ENCODE measurements around the gene UNC119. TPM values are rescaled to one million over a fixed set of nuclear protein-coding genes. Genes with fewer than 3 reads are reported as not detected.

Gene UNC119
- polyA plus RNA-seq, 2 donors: 15.3 to 20.1 TPM

GRCh38 chr17:28503420-28503819, 49.0 kb downstream of the UNC119 start:
- no peaks in the 10 kb centered on the region for H3K9me3 ChIP-seq (ENCODE audit: control insufficient read depth in 2 of 2, insufficient read depth in 1 of 2, low read depth in 1 of 2, low read length in 1 of 2)
- H3K36me3 ChIP-seq (ENCODE audit: control insufficient read depth in 2 of 2, insufficient read depth in 2 of 2, low read length in 1 of 2): no peaks in the 10 kb centered on the region
- H3K27me3 ChIP-seq (ENCODE audit: control insufficient read depth in 1 of 2, insufficient read depth in 2 of 2, low read length in 2 of 2): no peaks in the 10 kb centered on the region
- 73 to 89% methylated on average over 3 of the region's 3 CpGs for WGBS, 2 donors
- no peak overlapping the region for H3K4me3 ChIP-seq (ENCODE audit: low read depth in 1 of 2, low read length in 2 of 2)
- peaks cover 6 to 30% of the 10 kb centered on the region in 2 donors for H3K4me1 ChIP-seq (ENCODE audit: control insufficient read depth in 2 of 2, insufficient read depth in 2 of 2, low read length in 1 of 2)
- no peak overlapping the region for H3K27ac ChIP-seq (ENCODE audit: low read depth in 2 of 2, low read length in 1 of 2)

GRCh38 chr17:28501421-28502284, 50.8 kb downstream of the UNC119 start:
- Histone ChIP-seq H3K36me3 (ENCODE audit: control insufficient read depth in 2 of 2, insufficient read depth in 2 of 2, low read length in 1 of 2) (no peaks in the 10 kb centered on the region), H3K27me3 (ENCODE audit: control insufficient read depth in 1 of 2, insufficient read depth in 2 of 2, low read length in 2 of 2) (no peaks in the 10 kb centered on the region), H3K27ac (ENCODE audit: low read depth in 2 of 2, low read length in 1 of 2) (peak overlapping the region in 1 of 2 donors; percentile 54), H3K9me3 (ENCODE audit: control insufficient read depth in 2 of 2, insufficient read depth in 1 of 2, low read depth in 1 of 2, low read length in 1 of 2) (no peaks in the 10 kb centered on the region), H3K4me3 (ENCODE audit: low read depth in 1 of 2, low read length in 2 of 2) (no peak overlapping the region), H3K4me1 (ENCODE audit: control insufficient read depth in 2 of 2, insufficient read depth in 2 of 2, low read length in 1 of 2) (peaks cover 6 to 29% of the 10 kb centered on the region in 2 donors)
- WGBS, 2 donors: 68 to 83% methylated on average over 3 of the region's 3 CpGs

- H3K4me3 ChIP-seq (ENCODE audit: low read depth in 1 of 2, low read length in 2 of 2): no peak overlapping the region
Measured at GRCh38 chr17:28500712-28501379, 51.6 kb downstream of the UNC119 start.

GRCh38 chr17:28499684-28500357, 52.6 kb downstream of the UNC119 start:
- no peak overlapping the region for H3K4me3 ChIP-seq (ENCODE audit: low read depth in 1 of 2, low read length in 2 of 2)
- no peaks in the 10 kb centered on the region for H3K36me3 ChIP-seq (ENCODE audit: control insufficient read depth in 2 of 2, insufficient read depth in 2 of 2, low read length in 1 of 2)
- 66 to 68% methylated on average over 9 of the region's 9 CpGs for WGBS, 2 donors
- H3K4me1 ChIP-seq (ENCODE audit: control insufficient read depth in 2 of 2, insufficient read depth in 2 of 2, low read length in 1 of 2): peaks cover 6 to 19% of the 10 kb centered on the region in 2 donors
- no peaks in the 10 kb centered on the region for H3K9me3 ChIP-seq (ENCODE audit: control insufficient read depth in 2 of 2, insufficient read depth in 1 of 2, low read depth in 1 of 2, low read length in 1 of 2)
- H3K27me3 ChIP-seq (ENCODE audit: control insufficient read depth in 1 of 2, insufficient read depth in 2 of 2, low read length in 2 of 2): no peaks in the 10 kb centered on the region
- H3K27ac ChIP-seq (ENCODE audit: low read depth in 2 of 2, low read length in 1 of 2): no peak overlapping the region

More at GRCh38 chr17:28500712-28501379, 51.6 kb downstream of the UNC119 start:
- WGBS, 2 donors: 41 to 57% methylated on average over 13 of the region's 13 CpGs
- peaks cover 6 to 24% of the 10 kb centered on the region in 2 donors for H3K4me1 ChIP-seq (ENCODE audit: control insufficient read depth in 2 of 2, insufficient read depth in 2 of 2, low read length in 1 of 2)
- no peaks in the 10 kb centered on the region for H3K9me3 ChIP-seq (ENCODE audit: control insufficient read depth in 2 of 2, insufficient read depth in 1 of 2, low read depth in 1 of 2, low read length in 1 of 2)
- peak overlapping the region in 1 of 2 donors; percentile 54 for H3K27ac ChIP-seq (ENCODE audit: low read depth in 2 of 2, low read length in 1 of 2)
- no peaks in the 10 kb centered on the region for H3K36me3 ChIP-seq (ENCODE audit: control insufficient read depth in 2 of 2, insufficient read depth in 2 of 2, low read length in 1 of 2)
- no peaks in the 10 kb centered on the region for H3K27me3 ChIP-seq (ENCODE audit: control insufficient read depth in 1 of 2, insufficient read depth in 2 of 2, low read length in 2 of 2)

GRCh38 chr17:28499364-28499664, 53.1 kb downstream of the UNC119 start:
- no peaks in the 10 kb centered on the region for H3K36me3 ChIP-seq (ENCODE audit: control insufficient read depth in 2 of 2, insufficient read depth in 2 of 2, low read length in 1 of 2)
- H3K27me3 ChIP-seq (ENCODE audit: control insufficient read depth in 1 of 2, insufficient read depth in 2 of 2, low read length in 2 of 2): no peaks in the 10 kb centered on the region
- no peaks in the 10 kb centered on the region for H3K9me3 ChIP-seq (ENCODE audit: control insufficient read depth in 2 of 2, insufficient read depth in 1 of 2, low read depth in 1 of 2, low read length in 1 of 2)
- peaks cover 6 to 19% of the 10 kb centered on the region in 2 donors for H3K4me1 ChIP-seq (ENCODE audit: control insufficient read depth in 2 of 2, insufficient read depth in 2 of 2, low read length in 1 of 2)
- no peak overlapping the region for H3K4me3 ChIP-seq (ENCODE audit: low read depth in 1 of 2, low read length in 2 of 2)
- no peak overlapping the region for H3K27ac ChIP-seq (ENCODE audit: low read depth in 2 of 2, low read length in 1 of 2)
- 78 to 83% methylated on average over 9 of the region's 9 CpGs for WGBS, 2 donors

GRCh38 chr17:28498652-28499363, 53.6 kb downstream of the UNC119 start:
- no peak overlapping the region for H3K4me3 ChIP-seq (ENCODE audit: low read depth in 1 of 2, low read length in 2 of 2)
- 58 to 61% methylated on average over 11 to 12 of the region's 12 CpGs for WGBS, 2 donors
- H3K9me3 ChIP-seq (ENCODE audit: control insufficient read depth in 2 of 2, insufficient read depth in 1 of 2, low read depth in 1 of 2, low read length in 1 of 2): no peaks in the 10 kb centered on the region
- peaks cover 6 to 19% of the 10 kb centered on the region in 2 donors for H3K4me1 ChIP-seq (ENCODE audit: control insufficient read depth in 2 of 2, insufficient read depth in 2 of 2, low read length in 1 of 2)
- H3K27ac ChIP-seq (ENCODE audit: low read depth in 2 of 2, low read length in 1 of 2): no peak overlapping the region
- H3K27me3 ChIP-seq (ENCODE audit: control insufficient read depth in 1 of 2, insufficient read depth in 2 of 2, low read length in 2 of 2): no peaks in the 10 kb centered on the region
- H3K36me3 ChIP-seq (ENCODE audit: control insufficient read depth in 2 of 2, insufficient read depth in 2 of 2, low read length in 1 of 2): no peaks in the 10 kb centered on the region

GRCh38 chr17:28497931-28498330, 54.5 kb downstream of the UNC119 start:
- peaks cover 6 to 19% of the 10 kb centered on the region in 2 donors for H3K4me1 ChIP-seq (ENCODE audit: control insufficient read depth in 2 of 2, insufficient read depth in 2 of 2, low read length in 1 of 2)
- H3K27ac ChIP-seq (ENCODE audit: low read depth in 2 of 2, low read length in 1 of 2): peak overlapping the region in 1 of 2 donors; percentile 2

More at GRCh38 chr17:28497931-28498330, 54.5 kb downstream of the UNC119 start:
- Histone ChIP-seq H3K27me3 (ENCODE audit: control insufficient read depth in 1 of 2, insufficient read depth in 2 of 2, low read length in 2 of 2) (no peaks in the 10 kb centered on the region), H3K9me3 (ENCODE audit: control insufficient read depth in 2 of 2, insufficient read depth in 1 of 2, low read depth in 1 of 2, low read length in 1 of 2) (no peaks in the 10 kb centered on the region), H3K4me3 (ENCODE audit: low read depth in 1 of 2, low read length in 2 of 2) (no peak overlapping the region), H3K36me3 (ENCODE audit: control insufficient read depth in 2 of 2, insufficient read depth in 2 of 2, low read length in 1 of 2) (no peaks in the 10 kb centered on the region)
- 26 to 32% methylated on average over 9 of the region's 9 CpGs for WGBS, 2 donors

Measured in esophagus (tissue), 2 donors.